Vagina (tissue), 2 donors: Measurements from ENCODE around the gene EMC8.

ENCODE experiments used
- CTCF ChIP-seq, 3 experiments: fragments of 450-650 bp in 2 of 3; fragments of 200-600 bp in 1 of 3; sonication (generic) in 1 of 3; IDR thresholded peaks; one replicate each; pipeline ENCODE4 v1.5.1; 2017 to 2019; ENCODE audit warnings: antibody characterized with exemption in 3 of 3, mild to moderate bottlenecking in 2 of 3, moderate library complexity in 2 of 3
- POLR2A ChIP-seq, 2 donors: fragments of 450-650 bp; IDR thresholded peaks; one replicate each; pipeline ENCODE4 v1.6.1; 2017; ENCODE audit warnings: antibody characterized with exemption in 2 of 2, mild to moderate bottlenecking in 2 of 2, moderate library complexity in 2 of 2
- POLR2AphosphoS5 ChIP-seq, 2 donors: sonication (generic); formaldehyde crosslinking; IDR thresholded peaks; one replicate each; pipeline ENCODE4 v1.9.0; 2017; ENCODE audit warnings: antibody characterized with exemption in 2 of 2, mild to moderate bottlenecking in 2 of 2, low read depth in 1 of 2; ENCODE audit not compliant: insufficient read depth in 1 of 2

- no peak for TF ChIP-seq CTCF (IDR thresholded peaks at IDR 0.05)
- no peak for TF ChIP-seq POLR2A (IDR thresholded peaks at IDR 0.05)
- no peak for TF ChIP-seq POLR2AphosphoS5 (IDR thresholded peaks at IDR 0.05; ENCODE audit: insufficient read depth in 1 of 2, low read depth in 1 of 2)
These were observed 43.5 kb upstream of the EMC8 start for GRCh38 chr16:85842848-85843247.
